Thymus (tissue), 11 donors: Measurements from ENCODE around the gene PLEKHG4. TPM values are rescaled to one million over a fixed set of nuclear protein-coding genes. Genes with fewer than 3 reads are reported as not detected.

ENCODE experiments used
- DNase-seq, 9 donors: peaks; one replicate each; pipeline ENCODE4 v3.0.0-alpha.2; 2013; ENCODE audit warnings: low spot score in 9 of 9, low read depth in 6 of 9, missing footprints in 1 of 9
- H3K27ac ChIP-seq, 2 donors: one replicate each; pipeline ENCODE4 v1.5.1; 2013; ENCODE audit warnings: control low read depth in 1 of 2, low read depth in 1 of 2, low read length in 1 of 2, mild to moderate bottlenecking in 1 of 2, moderate library complexity in 1 of 2
- H3K27me3 ChIP-seq, 2 donors: one replicate each; pipeline ENCODE4 v1.5.1; 2013; ENCODE audit warnings: low read length in 1 of 2; ENCODE audit not compliant: control insufficient read depth in 2 of 2, insufficient read depth in 1 of 2
- H3K36me3 ChIP-seq, 2 donors: one replicate each; pipeline ENCODE4 v1.5.1; 2013; ENCODE audit warnings: low read length in 1 of 2, mild to moderate bottlenecking in 1 of 2, moderate library complexity in 1 of 2; ENCODE audit not compliant: control insufficient read depth in 2 of 2, insufficient read depth in 2 of 2
- H3K4me1 ChIP-seq, 2 donors: one replicate each; pipeline ENCODE4 v1.5.1; 2013; ENCODE audit warnings: low read length in 2 of 2; ENCODE audit not compliant: control insufficient read depth in 2 of 2, insufficient read depth in 2 of 2
- H3K4me3 ChIP-seq, 2 donors: one replicate each; pipeline ENCODE4 v1.5.1; 2013; ENCODE audit warnings: low read length in 2 of 2, control low read depth in 1 of 2, mild to moderate bottlenecking in 1 of 2
- H3K9me3 ChIP-seq, 2 donors: one replicate each; pipeline ENCODE4 v1.5.1; 2013; ENCODE audit warnings: low read length in 1 of 2, mild to moderate bottlenecking in 1 of 2; ENCODE audit not compliant: control insufficient read depth in 2 of 2, insufficient read depth in 1 of 2
- WGBS: extraction: QIAGEN DNeasy Blood & Tissue Kit; methylation state at CpG from one replicate; pipeline ENCODE4 v1.1.7; 2013; 5-methylcytosine and 5-hydroxymethylcytosine counted together
- polyA plus RNA-seq: library from polyadenylated mRNA; stranded (reverse); fragments of 200-250 nt; gene quantifications from one replicate; pipeline ENCODE4 v1.2.3, GENCODE V29; 2013
- total RNA-seq: library from RNA; stranded (reverse); fragments of 120-200 nt; gene quantifications from one replicate; pipeline ENCODE4 v1.2.4, GENCODE V29; 2013
- donor health status: healthy.

The PLEKHG4 gene
- total and polyA plus RNA-seq, 2 donors = 12.6 to 16.8 TPM

DNA sequence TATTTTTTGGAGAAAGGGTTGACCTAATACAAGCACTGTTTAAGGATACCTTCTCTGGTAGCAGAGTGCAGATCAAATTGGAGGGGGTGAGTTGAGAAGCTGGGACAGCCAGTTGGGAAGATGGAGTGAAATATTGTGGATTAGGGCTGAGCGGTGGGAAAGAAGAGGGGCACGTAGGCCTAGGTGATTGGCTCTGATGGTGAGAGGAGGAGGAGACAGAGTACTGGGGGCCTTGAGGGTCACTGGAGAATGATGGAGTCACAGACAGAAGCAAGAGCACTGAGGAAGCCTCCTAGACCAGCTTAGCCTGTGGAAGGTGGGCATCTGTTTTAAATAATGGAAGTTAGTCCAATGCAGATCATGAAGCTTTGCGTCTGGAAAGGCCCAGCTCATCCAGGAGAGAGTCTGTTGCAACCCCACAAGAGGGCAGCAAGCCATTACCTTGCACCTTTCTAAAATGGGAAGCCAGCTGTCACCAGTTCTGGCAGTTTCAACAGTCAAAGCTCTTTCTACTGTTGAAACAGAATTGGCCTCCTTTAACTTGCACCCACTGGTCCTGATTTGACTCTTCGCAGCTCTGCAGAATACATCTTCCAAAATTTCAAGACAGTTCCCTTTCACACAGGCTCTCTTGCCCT lies 18.8 kb upstream of the PLEKHG4 start:
- H3K27ac ChIP-seq = no peak overlapping the region
- no peaks in the 10 kb centered on the region for H3K4me1 ChIP-seq
- H3K4me3 ChIP-seq = no peak overlapping the region
- WGBS = 79% methylated on average over 4 of the region's 4 CpGs
- peak in 1 of 9 donors; percentile 61 for DNase-seq
- no peaks in the 10 kb centered on the region for H3K9me3 ChIP-seq
- no peaks in the 10 kb centered on the region for H3K36me3 ChIP-seq
- H3K27me3 ChIP-seq = peaks cover 0 to 7% of the 10 kb centered on the region in 2 donors

DNA sequence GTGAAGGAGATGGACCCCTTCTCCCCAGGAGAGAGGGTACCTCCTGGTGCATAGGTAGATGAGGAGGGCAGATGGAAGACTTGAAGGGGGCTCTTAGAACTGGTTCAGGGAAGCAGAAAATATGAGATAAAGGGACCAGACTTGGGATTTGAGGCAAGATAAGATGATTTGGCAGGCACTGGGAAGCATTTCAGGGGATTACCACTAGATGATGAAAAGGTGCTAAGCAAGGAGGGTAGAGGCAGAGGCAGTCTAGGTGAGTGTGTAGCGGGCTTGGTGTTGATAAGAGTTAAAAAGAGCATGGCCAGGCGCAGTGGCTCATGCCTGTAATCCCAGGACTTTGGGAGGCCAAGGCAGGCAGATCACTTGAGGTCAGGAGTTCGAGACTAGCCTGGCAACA lies 16.1 kb upstream of the PLEKHG4 start:
- 94% methylated on average over 3 of the region's 3 CpGs for WGBS

DNA sequence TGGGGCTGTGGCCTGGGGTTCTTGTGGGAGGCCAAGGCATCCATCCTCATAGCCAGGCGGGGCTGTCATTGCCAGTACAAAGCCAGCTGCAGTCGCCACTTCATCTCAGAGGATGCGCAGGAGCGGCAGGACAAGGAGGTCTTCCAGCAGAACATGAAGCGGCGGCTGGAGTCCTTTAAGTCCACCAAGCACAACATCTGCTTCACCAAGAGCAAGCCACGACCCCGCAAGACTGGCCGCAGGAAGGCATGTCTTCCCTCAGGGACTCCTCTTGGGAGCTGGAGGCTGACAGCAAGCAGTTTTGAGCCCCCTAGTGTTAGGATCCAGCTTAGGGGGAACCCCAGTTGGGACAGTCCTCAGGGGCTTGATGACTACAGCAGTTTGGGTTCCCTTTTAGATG lies 15.1 kb upstream of the PLEKHG4 start:
- Histone ChIP-seq H3K27ac (no peak overlapping the region), H3K36me3 (no peaks in the 10 kb centered on the region), H3K4me3 (no peak overlapping the region), H3K9me3 (no peaks in the 10 kb centered on the region), H3K27me3 (peaks cover 0 to 10% of the 10 kb centered on the region in 2 donors), H3K4me1 (no peaks in the 10 kb centered on the region)
- 92% methylated on average over 9 of the region's 9 CpGs for WGBS
- no peak for DNase-seq

More for the DNA sequence above, 16.1 kb upstream of the PLEKHG4 start:
- no peak for DNase-seq
- no peaks in the 10 kb centered on the region for H3K9me3 ChIP-seq
- H3K4me1 ChIP-seq = no peaks in the 10 kb centered on the region
- H3K27me3 ChIP-seq = peaks cover 0 to 10% of the 10 kb centered on the region in 2 donors
- no peak overlapping the region for H3K27ac ChIP-seq
- H3K36me3 ChIP-seq = no peaks in the 10 kb centered on the region
- H3K4me3 ChIP-seq = no peak overlapping the region

GRCh38 chr16:67264866-67265265 lies 14.5 kb upstream of the PLEKHG4 start:
- DNase-seq = no peak
- Histone ChIP-seq H3K9me3 (no peaks in the 10 kb centered on the region), H3K4me3 (no peak overlapping the region), H3K4me1 (no peaks in the 10 kb centered on the region), H3K36me3 (no peaks in the 10 kb centered on the region), H3K27me3 (peaks cover 0 to 10% of the 10 kb centered on the region in 2 donors), H3K27ac (no peak overlapping the region)
- WGBS = 96% methylated on average over 5 of the region's 5 CpGs

- WGBS = 82% methylated on average over 8 of the region's 8 CpGs
- Histone ChIP-seq H3K9me3 (no peaks in the 10 kb centered on the region), H3K4me1 (no peaks in the 10 kb centered on the region), H3K27me3 (peaks cover 0 to 10% of the 10 kb centered on the region in 2 donors), H3K36me3 (no peaks in the 10 kb centered on the region), H3K27ac (no peak overlapping the region), H3K4me3 (no peak overlapping the region)
- DNase-seq = no peak
These were observed 13.5 kb upstream of the PLEKHG4 start for GRCh38 chr16:67265834-67266233.

DNA sequence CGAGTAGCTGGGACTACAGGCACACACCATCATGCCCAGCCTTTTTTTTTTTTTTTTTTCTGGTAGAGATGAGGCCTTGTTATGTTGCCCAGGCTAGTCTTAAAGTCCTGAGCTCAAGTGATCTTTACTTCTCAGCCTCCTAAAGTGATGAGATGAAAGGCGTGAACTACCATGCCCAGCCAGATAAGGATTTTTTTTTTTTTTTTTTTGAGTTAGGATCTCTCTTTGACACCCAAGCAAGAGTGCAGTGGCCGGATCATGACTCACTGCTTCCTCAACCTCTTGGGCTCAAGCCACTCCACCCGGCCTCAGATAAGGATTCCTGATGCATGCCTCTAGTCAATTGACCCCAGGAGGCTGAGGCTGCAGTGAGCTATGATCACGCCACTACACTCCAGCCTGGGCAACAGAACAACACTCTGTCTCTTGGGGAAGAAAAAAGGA lies 11.2 kb upstream of the PLEKHG4 start:
- WGBS = 95% methylated on average over 5 of the region's 5 CpGs
- Histone ChIP-seq H3K36me3 (no peaks in the 10 kb centered on the region), H3K27ac (no peak overlapping the region), H3K27me3 (peaks cover 0 to 8% of the 10 kb centered on the region in 2 donors), H3K4me3 (no peak overlapping the region), H3K9me3 (no peaks in the 10 kb centered on the region), H3K4me1 (no peaks in the 10 kb centered on the region)
- no peak for DNase-seq

GRCh38 chr16:67269766-67270165 lies 9.6 kb upstream of the PLEKHG4 start:
- WGBS = 82% methylated on average over 5 of the region's 5 CpGs
- H3K27ac ChIP-seq = no peak overlapping the region
- peaks cover 0 to 7% of the 10 kb centered on the region in 2 donors for H3K27me3 ChIP-seq
- H3K36me3 ChIP-seq = no peaks in the 10 kb centered on the region
- no peak overlapping the region for H3K4me3 ChIP-seq
- DNase-seq = no peak
- no peaks in the 10 kb centered on the region for H3K4me1 ChIP-seq
- H3K9me3 ChIP-seq = no peaks in the 10 kb centered on the region

- no peaks in the 10 kb centered on the region for H3K9me3 ChIP-seq
- WGBS = 91% methylated on average over 11 of the region's 11 CpGs
- H3K4me3 ChIP-seq = no peak overlapping the region
- H3K4me1 ChIP-seq = no peaks in the 10 kb centered on the region
- no peak for DNase-seq
- no peaks in the 10 kb centered on the region for H3K27me3 ChIP-seq
- H3K27ac ChIP-seq = no peak overlapping the region
- no peaks in the 10 kb centered on the region for H3K36me3 ChIP-seq
These were observed 8.4 kb upstream of the PLEKHG4 start for GRCh38 chr16:67270931-67271338.

DNA sequence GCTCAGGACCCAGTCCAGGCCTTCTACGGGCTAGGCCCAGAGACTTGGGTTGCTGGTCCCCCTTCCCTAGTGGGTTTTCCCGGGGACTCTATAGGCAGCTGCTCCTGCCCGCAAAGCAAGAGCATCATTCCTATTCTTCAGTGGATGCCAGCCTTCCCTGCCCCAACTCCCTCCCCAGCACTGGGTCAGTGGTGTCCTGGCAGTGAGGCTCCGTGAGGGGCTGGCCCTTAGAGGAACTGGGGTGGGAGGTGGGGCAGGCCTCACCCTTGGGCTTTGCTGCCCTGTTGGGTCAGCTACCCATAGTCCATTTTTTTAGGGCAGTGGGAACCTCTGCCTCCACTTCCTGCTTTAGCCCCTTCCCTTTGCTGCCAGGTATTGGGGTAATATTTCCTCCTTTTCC lies 7.9 kb upstream of the PLEKHG4 start:
- H3K27me3 ChIP-seq = no peaks in the 10 kb centered on the region
- no peaks in the 10 kb centered on the region for H3K9me3 ChIP-seq
- H3K36me3 ChIP-seq = peaks cover 0 to 3% of the 10 kb centered on the region in 2 donors
- no peak overlapping the region for H3K4me3 ChIP-seq
- WGBS = 98% methylated on average over 4 of the region's 4 CpGs
- H3K27ac ChIP-seq = no peak overlapping the region
- H3K4me1 ChIP-seq = no peaks in the 10 kb centered on the region
- no peak for DNase-seq
